Naive thymus-derived CD8-positive, alpha-beta T cell (primary cell): Measurements from ENCODE around the gene CCDC69. TPM values are rescaled to one million over a fixed set of nuclear protein-coding genes. Genes with fewer than 3 reads are reported as not detected.

Source experiments
- ATAC-seq, 2 donors: fragments of 150-1000 bp; cut with Tn5 transposase in 1 of 2; sonication (Bioruptor Pico), chemical (Tn5 transposase) in 1 of 2; 1 replicate in 1 of 2; 2 replicates in 1 of 2; pipeline ENCODE4 v1.10.0; 2021; ENCODE audit warnings: mild to moderate bottlenecking in 2 of 2, moderate library complexity in 2 of 2
- POLR2A ChIA-PET: fragments of 350-600 bp; sonication (Branson Sonifier 250); formaldehyde crosslinking; loops from one replicate; lab custom pipeline; 2021; ENCODE audit warnings: antibody characterized with exemption; lab: Charles Lee
- DNase-seq, 10 donors: peaks; one replicate each; pipeline versions ENCODE4 v3.0.0 to v3.0.0-alpha.2; 2020 to 2022
- H3K27ac Mint-ChIP-seq, 10 donors: one replicate each; pipeline ENCODE4 v1.8.0; 2020 to 2022; ENCODE audit warnings: mild to moderate bottlenecking in 10 of 10, mixed read lengths in 10 of 10, moderate library complexity in 4 of 10, inconsistent platforms in 1 of 10
- H3K27me3 Mint-ChIP-seq, 5 donors: one replicate each; pipeline ENCODE4 v1.8.0; 2021 to 2022; ENCODE audit warnings: mixed read lengths in 5 of 5
- H3K36me3 Mint-ChIP-seq, 3 donors: one replicate each; pipeline ENCODE4 v1.8.0; 2020 to 2022; ENCODE audit warnings: mixed read lengths in 3 of 3, mild to moderate bottlenecking in 2 of 3, inconsistent platforms in 1 of 3
- H3K4me1 Mint-ChIP-seq, 4 donors: one replicate each; pipeline ENCODE4 v1.8.0; 2021 to 2022; ENCODE audit warnings: mixed read lengths in 4 of 4
- H3K4me3 Mint-ChIP-seq, 10 donors: one replicate each; pipeline ENCODE4 v1.8.0; 2020 to 2022; ENCODE audit warnings: mild to moderate bottlenecking in 10 of 10, mixed read lengths in 10 of 10, moderate library complexity in 6 of 10, inconsistent platforms in 1 of 10
- H3K9me3 Mint-ChIP-seq, 9 donors: one replicate each; pipeline ENCODE4 v1.8.0; 2020 to 2022; ENCODE audit warnings: mixed read lengths in 9 of 9, mild to moderate bottlenecking in 3 of 9, inconsistent platforms in 1 of 9, moderate library complexity in 1 of 9
- polyA plus RNA-seq, 3 donors: library from polyadenylated mRNA; unstranded; fragments of 300-500 nt; fragmentation: Illumina TruSeq; gene quantifications; one replicate each; pipeline ENCODE4 v1.2.3, GENCODE V29; 2021
- total RNA-seq, 8 experiments: library from RNA in 2 of 8; stranded (reverse) in 2 of 8; gene quantifications; one replicate each; pipeline ENCODE4 v1.2.3 and lab custom pipeline; 2021 to 2026

The CCDC69 gene
- total and polyA plus RNA-seq, 5 experiments from 2014 or later: 79.8 to 151 (median 130) TPM

- Mint-ChIP-seq H3K36me3 (no peaks in the 10 kb centered on the region), H3K4me3 (no peak overlapping the region)
These were observed 6.3 kb upstream of the CCDC69 start for GRCh38 chr5:151230048-151230680.

GRCh38 chr5:151228986-151229385 lies 5.1 kb upstream of the CCDC69 start:
- no peak for DNase-seq
- no peak for ATAC-seq
- Mint-ChIP-seq H3K36me3 (no peaks in the 10 kb centered on the region), H3K4me3 (no peak overlapping the region), H3K27ac (peak overlapping the region in 1 of 10 donors; percentile 54), H3K27me3 (no peaks in the 10 kb centered on the region), H3K9me3 (no peaks in the 10 kb centered on the region), H3K4me1 (peaks cover 8 to 48% (median 26%) of the 10 kb centered on the region in 4 donors)
- POLR2A ChIA-PET: interaction anchor here (0.8 to 2.2 kb wide), 5 partner anchors 11 to 104 kb away, joined by 3 to 8 read pairs (median 5); no protein-coding TSS in a partner anchor

More at GRCh38 chr5:151230048-151230680, 6.3 kb upstream of the CCDC69 start:
- Mint-ChIP-seq H3K9me3 (no peaks in the 10 kb centered on the region), H3K27ac (peak overlapping the region in 1 of 10 donors; percentile 8), H3K4me1 (peaks cover 12 to 49% (median 29%) of the 10 kb centered on the region in 4 donors), H3K27me3 (no peaks in the 10 kb centered on the region)
- ATAC-seq: no peak
- POLR2A ChIA-PET: interaction anchor here (0.9 to 2.2 kb wide), 5 partner anchors 12 to 106 kb away, joined by 3 to 8 read pairs (median 5); no protein-coding TSS in a partner anchor
- DNase-seq: no peak

- H3K4me3 Mint-ChIP-seq: no peak overlapping the region
- DNase-seq: no peak
- H3K27me3 Mint-ChIP-seq: no peaks in the 10 kb centered on the region
- POLR2A ChIA-PET: interaction anchor here (1.2 kb wide), 1 partner anchor 14 kb away, joined by 6 read pairs; no protein-coding TSS in a partner anchor
- H3K36me3 Mint-ChIP-seq: no peaks in the 10 kb centered on the region
- no peak for ATAC-seq
- no peaks in the 10 kb centered on the region for H3K9me3 Mint-ChIP-seq
- H3K4me1 Mint-ChIP-seq: peaks cover 8 to 39% (median 18%) of the 10 kb centered on the region in 4 donors
- H3K27ac Mint-ChIP-seq: peak overlapping the region in 2 of 10 donors; percentile 23 to 67
These were observed 4.1 kb upstream of the CCDC69 start for GRCh38 chr5:151227918-151228447.

- H3K4me1 Mint-ChIP-seq: peaks cover 28 to 52% (median 39%) of the 10 kb centered on the region in 4 donors
- H3K4me3 Mint-ChIP-seq: peak overlapping the region; percentile 25 to 96 (median 84)
- no peak for ATAC-seq
- H3K9me3 Mint-ChIP-seq: no peaks in the 10 kb centered on the region
- POLR2A ChIA-PET: interaction anchor here (0.9 to 8.1 kb wide), 7 partner anchors 9 to 73 kb away, joined by 3 to 92 read pairs (median 6); partner anchors contain the start of gene GM2A
- DNase-seq: no peak
- peaks cover 0 to 8% (median 4%) of the 10 kb centered on the region in 3 donors for H3K36me3 Mint-ChIP-seq
- peak overlapping the region; percentile 93 to 100 (median 96) for H3K27ac Mint-ChIP-seq
- H3K27me3 Mint-ChIP-seq: no peaks in the 10 kb centered on the region
These were observed 1.6 kb upstream of the CCDC69 start for GRCh38 chr5:151225475-151225874.

GRCh38 chr5:151225071-151225470 lies 1.2 kb upstream of the CCDC69 start:
- Mint-ChIP-seq H3K4me1 (peaks cover 32 to 57% (median 43%) of the 10 kb centered on the region in 4 donors), H3K27ac (peak overlapping the region; percentile 93 to 100 (median 96)), H3K9me3 (no peaks in the 10 kb centered on the region), H3K36me3 (peaks cover 0 to 10% (median 5%) of the 10 kb centered on the region in 3 donors), H3K27me3 (no peaks in the 10 kb centered on the region), H3K4me3 (peak overlapping the region; percentile 25 to 96 (median 84))
- ATAC-seq (peak in 1 of 2 donors; percentile 38), DNase-seq (no peak)
- POLR2A ChIA-PET: interaction anchor here (0.7 to 8.1 kb wide), 12 partner anchors 10 to 524 kb away, joined by 3 to 233 read pairs (median 11); partner anchors contain the start of genes GM2A and RBM22

GRCh38 chr5:151224372-151224771 lies 480 bp upstream of the CCDC69 start:
- Mint-ChIP-seq H3K27me3 (no peaks in the 10 kb centered on the region), H3K9me3 (no peaks in the 10 kb centered on the region), H3K4me1 (peaks cover 37 to 64% (median 50%) of the 10 kb centered on the region in 4 donors), H3K27ac (peak overlapping the region; percentile 93 to 100 (median 96)), H3K4me3 (peak overlapping the region; percentile 82 to 96 (median 94)), H3K36me3 (peaks cover 0 to 14% (median 7%) of the 10 kb centered on the region in 3 donors)
- ATAC-seq: peak; percentile 29 to 51
- POLR2A ChIA-PET: interaction anchor here (0.7 to 8.1 kb wide), 20 partner anchors 10 to 546 kb away, joined by 3 to 233 read pairs (median 11); partner anchors contain the start of genes GM2A and RBM22
- peak in 1 of 10 donors; percentile 44 for DNase-seq

GRCh38 chr5:151222790-151223446 lies 974 bp downstream of the CCDC69 start:
- DNase-seq (peak in 6 of 10 donors; percentile 31 to 77 (median 38)), ATAC-seq (peak; percentile 50 to 58)
- Mint-ChIP-seq H3K27ac (peak overlapping the region; percentile 93 to 100 (median 96)), H3K27me3 (no peaks in the 10 kb centered on the region), H3K9me3 (no peaks in the 10 kb centered on the region), H3K36me3 (peaks cover 0 to 21% (median 14%) of the 10 kb centered on the region in 3 donors), H3K4me3 (peak overlapping the region; percentile 82 to 96 (median 94)), H3K4me1 (peaks cover 44 to 75% (median 65%) of the 10 kb centered on the region in 4 donors)
- POLR2A ChIA-PET: interaction anchor here (0.8 to 8.1 kb wide), 24 partner anchors 10 to 549 kb away, joined by 3 to 233 read pairs (median 8); partner anchors contain the start of genes G3BP1 and GM2A

- POLR2A ChIA-PET: interaction anchor here (0.8 to 8.1 kb wide), 17 partner anchors 9 to 549 kb away, joined by 3 to 233 read pairs (median 10); partner anchors contain the start of genes G3BP1 and GM2A
- ATAC-seq: no peak
- Mint-ChIP-seq H3K27me3 (no peaks in the 10 kb centered on the region), H3K4me1 (peaks cover 51 to 77% (median 72%) of the 10 kb centered on the region in 4 donors), H3K4me3 (peak overlapping the region; percentile 82 to 96 (median 94)), H3K27ac (peak overlapping the region; percentile 93 to 100 (median 96)), H3K9me3 (no peaks in the 10 kb centered on the region), H3K36me3 (peaks cover 0 to 28% (median 20%) of the 10 kb centered on the region in 3 donors)
- DNase-seq: no peak
These were observed 1.7 kb downstream of the CCDC69 start for GRCh38 chr5:151222054-151222789.

GRCh38 chr5:151221574-151221973 lies 2.3 kb downstream of the CCDC69 start:
- peak overlapping the region; percentile 82 to 96 (median 94) for H3K4me3 Mint-ChIP-seq
- H3K27me3 Mint-ChIP-seq: no peaks in the 10 kb centered on the region
- POLR2A ChIA-PET: interaction anchor here (0.8 to 8.1 kb wide), 11 partner anchors 9 to 550 kb away, joined by 3 to 233 read pairs (median 28); partner anchors contain the start of gene G3BP1
- H3K27ac Mint-ChIP-seq: peak overlapping the region; percentile 93 to 100 (median 96)
- ATAC-seq (no peak), DNase-seq (no peak)
- H3K9me3 Mint-ChIP-seq: no peaks in the 10 kb centered on the region
- peaks cover 53 to 83% (median 78%) of the 10 kb centered on the region in 4 donors for H3K4me1 Mint-ChIP-seq
- H3K36me3 Mint-ChIP-seq: peaks cover 4 to 32% (median 24%) of the 10 kb centered on the region in 3 donors

GRCh38 chr5:151219789-151220188 lies 4.1 kb downstream of the CCDC69 start:
- Mint-ChIP-seq H3K4me1 (peaks cover 57 to 89% (median 83%) of the 10 kb centered on the region in 4 donors), H3K4me3 (peak overlapping the region; percentile 64 to 96 (median 92)), H3K27me3 (no peaks in the 10 kb centered on the region), H3K9me3 (no peaks in the 10 kb centered on the region), H3K36me3 (peaks cover 5 to 43% (median 26%) of the 10 kb centered on the region in 3 donors), H3K27ac (peak overlapping the region; percentile 93 to 100 (median 96))
- POLR2A ChIA-PET: interaction anchor here (1.1 to 8.1 kb wide), 7 partner anchors 8 to 90 kb away, joined by 3 to 92 read pairs (median 5); partner anchors contain the start of gene ANXA6
- no peak for DNase-seq
- no peak for ATAC-seq

GRCh38 chr5:151219138-151219537 lies 4.8 kb downstream of the CCDC69 start:
- Mint-ChIP-seq H3K4me1 (peaks cover 55 to 89% (median 83%) of the 10 kb centered on the region in 4 donors), H3K27me3 (no peaks in the 10 kb centered on the region), H3K27ac (peak overlapping the region; percentile 93 to 100 (median 96)), H3K4me3 (peak overlapping the region; percentile 37 to 94 (median 72)), H3K9me3 (no peaks in the 10 kb centered on the region), H3K36me3 (peaks cover 5 to 43% (median 26%) of the 10 kb centered on the region in 3 donors)
- POLR2A ChIA-PET: interaction anchor here (0.6 to 8.4 kb wide), 8 partner anchors 8 to 78 kb away, joined by 3 to 92 read pairs (median 5); partner anchors contain the start of gene ANXA6
- DNase-seq: no peak
- ATAC-seq: no peak
